Fibroblast of the aortic adventitia (primary cell): ENCODE measurements around the gene LCP2. TPM values are rescaled to one million over a fixed set of nuclear protein-coding genes. Genes with fewer than 3 reads are reported as not detected.

Source experiments
- DNase-seq: peaks from one replicate; pipeline ENCODE4 v3.0.0-alpha.2; 2010; ENCODE audit warnings: low read depth
- H3K4me3 ChIP-seq: 2 replicates; pipeline ENCODE4 v1.5.1; 2011; ENCODE audit warnings: low read depth, mild to moderate bottlenecking, control low read depth, low read length, moderate library complexity
- CTCF ChIP-seq: IDR thresholded peaks from 2 replicates; pipeline ENCODE4 v1.5.1; 2011; ENCODE audit warnings: mild to moderate bottlenecking, low read length, control low read depth, inconsistent platforms; ENCODE audit not compliant: insufficient read depth
- total RNA-seq: library from RNA; depleted of rRNA; stranded (reverse); fragments of >200 nt; gene quantifications from 2 replicates; pipeline ENCODE4 v1.2.3, GENCODE V29; 2012; ENCODE audit warnings: low replicate concordance

Gene LCP2
- total RNA-seq, 1 donor: not detected

DNA sequence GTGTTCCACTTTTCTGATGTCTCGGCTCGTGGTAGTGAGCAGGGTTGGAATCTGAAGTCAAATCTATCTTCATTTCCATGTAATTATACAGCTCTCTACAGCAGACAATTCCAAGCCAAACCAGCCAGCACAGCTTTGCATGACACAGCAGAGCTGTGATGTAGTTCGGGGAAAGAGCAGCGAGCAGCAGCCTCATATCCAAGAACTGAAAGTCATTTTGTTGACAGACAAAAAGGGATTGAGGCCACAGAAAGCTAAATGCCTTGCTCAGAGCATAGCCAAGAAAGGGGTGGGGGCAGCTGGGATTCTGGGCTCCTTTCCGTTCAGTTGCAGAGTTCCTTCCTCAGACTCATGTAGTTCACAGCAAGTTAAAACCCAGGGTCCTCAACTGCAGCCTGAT lies 32.1 kb downstream of the LCP2 start:
- no peak overlapping the region for H3K4me3 ChIP-seq
- DNase-seq: peak; percentile 37
- TF ChIP-seq CTCF: no peak

GRCh38 chr5:170263906-170264305 lies 33.7 kb downstream of the LCP2 start:
- no peak for DNase-seq
- no peak for TF ChIP-seq CTCF
- no peak overlapping the region for H3K4me3 ChIP-seq

GRCh38 chr5:170262061-170263045 lies 35.2 kb downstream of the LCP2 start:
- TF ChIP-seq CTCF: no peak
- DNase-seq: no peak
- no peak overlapping the region for H3K4me3 ChIP-seq

DNA sequence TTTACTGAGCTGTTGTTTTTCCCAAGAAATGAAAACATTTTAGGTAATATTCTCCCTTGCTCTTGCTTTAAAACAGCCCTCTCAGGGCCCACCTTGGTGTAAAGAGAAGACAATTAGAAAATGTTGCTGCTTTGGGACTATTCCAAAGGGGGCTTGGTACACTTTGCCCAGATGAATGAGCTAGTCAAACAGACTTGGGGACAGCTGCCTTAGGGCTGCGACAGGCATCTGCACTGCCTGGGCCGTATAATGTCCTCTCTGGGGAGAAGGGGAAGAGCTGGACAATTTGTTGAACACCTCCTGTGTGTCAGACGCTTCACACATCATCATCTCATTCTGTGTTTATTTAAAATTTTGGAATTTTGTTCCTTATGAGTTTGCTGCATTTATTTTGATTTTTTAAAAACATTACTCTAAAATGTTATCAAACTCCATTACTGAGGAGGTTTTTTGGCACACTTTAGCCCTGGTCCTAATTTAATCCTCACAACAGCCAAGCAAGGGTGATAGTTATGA lies 36.0 kb downstream of the LCP2 start:
- no peak for DNase-seq
- H3K4me3 ChIP-seq: no peak overlapping the region
- no peak for TF ChIP-seq CTCF

DNA sequence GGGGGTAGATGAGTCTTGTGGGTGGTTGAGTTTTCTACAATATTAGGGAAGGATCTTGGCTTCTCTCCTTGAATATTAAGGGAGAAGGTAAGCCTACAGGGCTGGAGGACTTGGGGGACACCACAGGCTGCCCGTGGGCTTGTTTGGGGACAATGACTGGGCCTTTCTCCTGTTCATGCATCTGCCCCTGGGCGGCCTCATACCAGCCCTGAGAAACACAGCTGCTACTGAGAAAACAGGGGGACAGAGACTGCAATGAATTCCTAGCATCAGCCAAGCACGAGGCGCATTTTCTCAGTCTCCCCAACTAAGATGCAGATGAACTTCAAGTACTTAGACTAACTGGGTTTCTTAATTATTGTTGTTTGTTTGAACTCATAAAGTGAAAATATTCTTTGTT lies 40.2 kb downstream of the LCP2 start:
- TF ChIP-seq CTCF: no peak
- H3K4me3 ChIP-seq: no peak overlapping the region
- no peak for DNase-seq

DNA sequence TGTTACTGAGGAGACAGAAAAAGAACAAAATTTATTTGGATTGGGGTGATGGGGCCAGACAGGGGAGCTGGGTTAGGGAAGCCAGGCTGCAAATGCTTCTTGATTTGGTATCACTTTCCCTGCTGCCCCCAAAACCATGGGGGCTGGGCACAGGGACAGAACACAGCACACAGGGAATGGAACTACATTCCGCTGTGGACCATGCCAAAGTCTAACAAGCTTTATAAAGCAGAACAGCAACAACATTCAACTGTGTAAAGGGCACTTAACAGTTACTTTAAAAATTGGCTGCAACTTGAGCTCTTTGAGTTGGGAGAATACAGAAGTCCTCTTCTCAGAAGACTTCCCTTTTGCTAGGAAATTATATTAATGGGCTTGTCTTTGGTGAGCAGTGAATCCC lies 41.0 kb downstream of the LCP2 start:
- DNase-seq: no peak
- no peak for TF ChIP-seq CTCF
- no peak overlapping the region for H3K4me3 ChIP-seq
